Putamen (tissue), 1 donor: ENCODE measurements around the gene BABAM2.

Experiments used
- DNase-seq: peaks from one replicate; pipeline ENCODE4 v3.0.0-alpha.2; 2016; ENCODE audit warnings: low spot score

The BABAM2 gene

GRCh38 chr2:28282861-28283646 is 392.5 kb downstream of the BABAM2 start:
- no peak for DNase-seq

GRCh38 chr2:28283861-28284260 is 393.3 kb downstream of the BABAM2 start:
- DNase-seq, result no peak

GRCh38 chr2:28286678-28287077 is 396.1 kb downstream of the BABAM2 start:
- no peak for DNase-seq

GRCh38 chr2:28287256-28287915 is 396.9 kb downstream of the BABAM2 start:
- no peak for DNase-seq

GRCh38 chr2:28288620-28289019 is 398.1 kb downstream of the BABAM2 start:
- no peak for DNase-seq

DNA sequence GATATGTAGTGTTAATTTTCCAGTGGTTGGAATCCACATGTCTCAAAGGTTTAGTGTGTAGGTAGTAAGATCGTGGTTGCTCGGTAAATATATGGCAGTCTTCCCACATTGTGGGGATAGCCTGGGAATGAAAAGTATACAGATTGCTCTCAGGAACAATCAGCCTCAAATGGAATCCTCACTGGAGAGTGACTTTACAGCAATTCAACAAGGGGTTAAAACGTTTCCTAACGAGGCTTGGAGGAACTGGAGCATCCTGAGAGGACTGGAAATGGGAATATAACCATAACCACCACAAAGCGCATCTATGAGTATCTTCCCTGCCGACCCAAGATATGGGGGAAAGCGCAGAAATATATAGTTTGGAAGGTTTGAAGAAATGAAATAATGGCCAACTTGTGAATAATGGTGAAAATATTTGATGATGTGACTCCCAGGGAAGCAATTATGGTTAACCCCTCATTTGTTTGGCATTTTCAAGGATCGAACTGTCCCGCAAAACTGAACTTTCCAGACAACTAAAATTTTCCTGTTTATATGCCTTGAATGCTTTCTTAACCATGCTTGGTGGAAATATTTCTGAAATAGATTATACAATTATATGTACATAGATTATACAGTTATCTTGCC is 401.4 kb downstream of the BABAM2 start:
- no peak for DNase-seq

- DNase-seq, result no peak
These were observed 402.0 kb downstream of the BABAM2 start for GRCh38 chr2:28292491-28292890.

- DNase-seq, result no peak
These were observed 402.9 kb downstream of the BABAM2 start for GRCh38 chr2:28293416-28293815.

DNA sequence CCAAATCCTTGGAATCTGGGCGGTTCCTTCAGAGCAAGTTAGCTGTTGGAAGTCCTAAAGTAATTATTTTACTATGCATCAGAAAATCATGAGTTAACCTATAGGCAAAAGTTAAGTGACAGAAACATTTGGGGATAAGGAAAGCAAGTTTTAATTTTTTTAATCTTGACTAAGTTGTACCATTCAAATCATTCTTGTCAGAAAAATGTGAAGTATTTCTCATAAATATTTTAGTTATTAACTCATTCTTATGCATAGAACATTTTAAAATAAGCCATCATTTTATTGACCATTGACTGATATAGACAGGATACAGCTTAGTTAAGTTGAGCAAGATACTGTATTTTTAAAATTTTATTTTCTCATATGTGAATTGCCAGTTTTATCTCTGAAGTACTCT is 403.9 kb downstream of the BABAM2 start:
- no peak for DNase-seq

DNA sequence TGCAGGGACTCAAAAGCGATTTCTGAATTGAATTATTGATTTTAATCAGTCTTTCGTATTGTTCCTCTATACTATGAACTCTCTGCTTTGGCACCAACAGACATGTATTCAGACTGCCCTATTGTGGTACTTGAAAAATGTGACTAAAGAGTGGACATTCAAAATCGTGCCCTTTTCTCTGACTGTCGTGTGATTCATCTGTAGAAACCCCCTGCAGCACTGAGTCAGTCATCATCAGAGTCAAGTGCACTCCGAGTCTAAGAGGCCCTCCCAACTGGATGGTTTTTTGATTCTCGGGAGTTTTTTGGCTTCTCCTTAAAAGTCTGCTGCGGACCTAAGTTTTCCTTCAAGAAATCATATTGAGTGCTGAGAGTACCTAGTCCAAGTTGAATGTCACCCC is 405.7 kb downstream of the BABAM2 start:
- no peak for DNase-seq

DNA sequence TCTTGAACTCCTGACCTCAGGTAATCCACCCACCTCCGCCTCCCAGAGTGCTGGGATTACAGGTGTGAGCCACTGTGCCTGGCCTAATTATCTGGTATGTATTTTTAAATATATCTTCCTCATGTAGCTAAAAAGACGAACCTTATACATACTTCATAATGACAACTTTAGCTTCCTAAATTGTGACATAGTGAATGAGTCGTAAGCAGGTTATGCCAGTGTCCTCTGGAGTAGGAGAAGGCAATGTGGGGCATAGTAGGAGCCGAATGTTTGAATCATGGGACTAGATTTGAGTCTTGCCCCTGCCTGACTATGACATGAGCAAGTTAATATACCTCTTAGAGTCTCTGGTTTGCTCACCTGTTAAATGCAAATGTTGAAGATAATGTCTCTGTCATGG is 406.4 kb downstream of the BABAM2 start:
- no peak for DNase-seq

GRCh38 chr2:28297531-28297930 is 407.0 kb downstream of the BABAM2 start:
- DNase-seq, result no peak

DNA sequence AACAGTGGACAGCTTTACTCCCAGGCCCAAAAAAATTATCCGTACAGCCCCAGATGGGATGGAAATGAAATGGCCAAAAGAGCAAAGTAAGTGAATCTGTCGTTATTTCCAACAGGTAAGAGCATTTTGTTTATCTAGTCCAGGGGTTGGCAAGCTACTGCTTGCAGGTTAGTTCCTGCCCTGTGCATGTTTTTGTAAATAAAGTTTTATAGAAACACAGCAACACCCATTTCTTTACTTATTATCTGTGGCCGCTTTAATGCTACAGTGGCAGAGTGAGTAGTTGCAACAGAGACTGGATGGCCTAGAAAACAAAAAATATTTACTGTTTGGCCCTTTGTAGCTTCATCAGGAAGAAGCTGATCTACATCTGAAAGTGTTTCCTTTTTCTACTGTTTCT is 407.9 kb downstream of the BABAM2 start:
- DNase-seq, result no peak

GRCh38 chr2:28300485-28301341 is 410.2 kb downstream of the BABAM2 start:
- DNase-seq, result no peak

DNA sequence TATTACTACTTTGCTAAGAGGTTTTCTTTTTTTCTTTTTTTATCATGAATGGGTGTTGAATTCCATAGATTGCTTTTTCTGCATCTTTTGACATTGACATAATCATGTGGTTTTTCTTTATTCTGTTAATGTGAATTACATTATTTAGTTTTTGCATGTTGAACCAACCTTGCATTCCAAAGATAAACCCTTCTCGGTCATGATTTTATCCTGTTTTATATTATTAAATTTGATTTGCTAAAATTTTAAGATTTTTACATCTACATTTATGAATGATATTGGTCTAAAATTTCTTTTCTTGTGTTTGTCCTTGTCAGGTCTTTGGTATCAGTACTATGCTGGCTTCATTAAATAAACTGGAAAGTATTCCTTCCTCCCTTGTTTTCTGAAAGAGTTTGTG is 414.7 kb downstream of the BABAM2 start:
- DNase-seq, result no peak

DNA sequence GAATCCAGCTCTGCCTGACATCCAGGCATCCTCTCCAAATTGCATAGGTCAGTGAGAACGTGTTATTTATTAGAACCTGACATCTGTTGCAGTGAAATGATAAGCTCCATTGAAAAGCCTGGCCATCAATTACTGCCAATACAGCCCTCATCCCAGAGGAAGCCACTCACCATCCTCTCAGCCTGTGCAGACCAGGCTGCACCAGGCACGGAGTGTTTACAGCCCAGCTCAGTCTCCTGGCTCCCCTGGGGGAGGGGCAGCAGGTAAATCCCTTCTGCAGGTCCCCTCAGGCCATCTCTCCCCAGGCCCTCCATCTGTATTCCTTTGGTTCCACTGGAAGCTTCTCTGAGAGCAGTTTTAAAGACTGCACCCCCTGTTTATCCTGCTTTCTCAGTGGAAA is 419.6 kb downstream of the BABAM2 start:
- peak; percentile 17 for DNase-seq

DNA sequence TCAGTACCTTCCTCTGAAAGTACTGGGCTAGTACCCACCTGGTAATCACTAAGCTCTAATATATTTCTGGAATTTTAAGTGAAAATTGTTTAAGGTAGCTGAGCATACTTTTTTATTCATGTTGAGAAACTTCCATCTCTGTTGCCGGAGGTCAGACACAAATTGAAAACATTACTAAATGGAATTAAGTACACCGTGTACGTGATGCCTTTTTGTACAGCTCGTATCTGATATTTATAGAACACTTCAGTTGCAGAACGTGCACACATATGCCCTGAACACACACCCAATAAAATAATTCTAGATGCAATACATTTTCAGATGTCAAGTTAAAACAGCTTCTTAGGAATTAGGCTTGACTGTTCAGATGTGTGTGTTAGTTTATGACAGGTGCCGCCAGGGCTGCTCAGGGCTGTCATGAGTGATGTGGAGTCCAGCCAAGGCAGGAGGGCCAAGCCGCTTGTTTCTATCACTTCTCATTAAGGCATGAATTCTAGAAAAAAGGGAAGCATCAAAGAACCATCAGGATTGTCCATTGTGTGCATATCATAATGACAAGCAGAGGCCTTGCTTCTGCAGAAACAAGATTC is 421.2 kb downstream of the BABAM2 start:
- DNase-seq, result no peak

DNA sequence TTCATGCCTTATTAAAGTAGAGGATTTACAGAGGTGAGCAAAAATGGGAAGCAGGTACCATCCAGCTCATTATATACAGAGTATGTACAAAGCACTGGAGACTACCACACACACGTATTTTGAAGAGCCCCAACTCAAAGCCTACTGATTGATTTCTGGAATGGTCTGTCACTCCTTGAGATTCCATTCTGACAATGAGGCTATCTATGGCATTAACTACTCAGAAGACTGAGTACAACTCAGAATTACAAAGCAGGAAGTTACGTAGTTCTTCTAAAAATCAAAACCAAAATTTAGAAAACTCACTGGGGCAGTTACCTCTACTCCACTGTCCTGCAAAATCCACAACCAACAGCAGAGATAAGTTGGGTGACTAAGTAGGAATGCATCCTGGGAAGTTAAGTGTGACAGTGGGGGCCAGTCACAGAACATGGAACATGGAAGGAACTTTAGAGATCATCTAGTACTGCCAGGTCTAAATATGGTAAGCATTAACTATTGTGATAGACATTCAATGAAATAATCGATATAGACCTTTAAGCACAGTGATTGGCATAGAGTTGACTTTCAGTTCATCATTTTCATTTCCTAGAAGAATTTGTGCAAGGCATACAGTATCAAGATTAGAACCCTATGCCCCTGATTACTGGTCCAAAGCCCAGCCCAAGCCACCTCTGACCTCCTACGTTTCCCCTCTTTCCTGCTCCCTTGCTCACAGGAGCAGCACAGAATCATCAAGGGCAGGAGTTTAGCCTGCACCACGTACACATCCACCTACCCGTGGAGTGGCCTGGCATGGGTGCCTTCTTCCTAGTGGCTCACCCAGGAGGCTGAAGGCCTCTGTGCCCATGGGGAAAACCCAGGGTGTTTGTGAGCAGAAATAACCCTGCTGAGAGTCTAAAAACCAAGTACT is 422.0 kb downstream of the BABAM2 start:
- DNase-seq, result no peak

GRCh38 chr2:28313220-28313784 is 422.8 kb downstream of the BABAM2 start:
- no peak for DNase-seq

DNA sequence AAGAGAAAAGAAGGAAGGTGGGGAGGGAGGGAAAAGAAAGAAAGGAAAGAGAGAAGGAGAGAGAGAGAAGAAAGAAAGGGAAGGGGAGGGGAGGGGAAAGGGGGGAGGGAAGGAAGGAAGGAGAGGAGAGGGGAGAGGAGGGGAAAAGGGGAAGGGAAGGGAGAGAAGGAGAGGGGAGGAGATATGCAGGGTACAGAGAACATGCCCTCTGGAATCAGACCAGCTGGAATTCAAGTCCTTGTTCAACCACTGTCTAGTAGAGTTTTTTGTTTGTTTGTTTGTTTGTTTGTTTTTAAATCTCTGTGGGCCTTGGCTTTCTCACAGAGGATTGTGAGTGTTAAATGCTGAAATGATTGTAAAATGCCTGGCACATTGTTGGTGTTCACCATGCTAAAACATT is 424.4 kb downstream of the BABAM2 start:
- DNase-seq, result no peak
